ENCODE results near the gene ZDHHC18. TPM values are rescaled to one million over a fixed set of nuclear protein-coding genes. Genes with fewer than 3 reads are reported as not detected.

ZDHHC18 gene
- polyA plus RNA-seq, 1 donor = 21.2 TPM

DNA sequence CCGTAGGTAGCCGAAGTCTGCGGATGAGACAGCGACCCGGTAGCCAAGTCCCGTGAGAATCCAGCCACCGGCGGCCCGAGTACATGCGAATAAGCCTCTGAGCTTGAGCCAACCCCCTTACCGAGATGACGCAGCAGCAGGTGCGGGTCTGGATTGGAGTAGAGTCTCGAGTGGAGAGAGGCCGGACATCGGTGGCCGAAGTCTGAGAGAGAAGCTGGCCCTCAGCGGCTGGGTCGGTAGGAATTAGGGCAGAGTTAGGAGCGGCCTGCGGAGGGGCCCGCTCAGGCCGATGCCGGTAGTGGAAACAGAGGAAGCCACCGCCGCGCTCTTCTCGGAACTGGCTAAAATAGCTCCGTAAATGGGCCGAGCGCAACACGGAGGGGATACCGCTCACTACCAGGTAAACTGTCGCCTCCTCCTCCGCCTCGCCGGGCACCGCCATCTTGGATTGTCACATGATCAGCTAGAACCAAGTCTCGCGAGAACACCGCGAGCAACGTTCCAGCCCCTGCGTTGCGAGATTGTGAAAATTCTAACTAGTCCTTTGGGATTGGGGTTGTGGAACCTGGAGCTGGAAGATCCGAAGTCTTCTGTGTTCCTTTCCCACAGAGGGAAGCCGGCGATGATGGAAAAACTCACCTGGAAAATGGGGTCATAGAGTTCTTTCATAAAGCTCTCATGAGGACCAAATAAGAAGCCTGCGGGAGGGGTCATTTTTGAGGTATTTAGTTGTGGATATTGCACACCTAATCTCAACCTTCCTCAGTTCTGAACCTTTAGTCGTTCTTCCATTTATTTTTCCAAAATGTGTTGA is 73.7 kb downstream of the ZDHHC18 start, which contains the start of gene GPATCH3:
Gene GPATCH3 (minus strand): TSS at position 467 of the 814 bp plus-strand sequence. CDS start 25 bp downstream, at position 442.
- DNase-seq = peak; percentile 93

DNA sequence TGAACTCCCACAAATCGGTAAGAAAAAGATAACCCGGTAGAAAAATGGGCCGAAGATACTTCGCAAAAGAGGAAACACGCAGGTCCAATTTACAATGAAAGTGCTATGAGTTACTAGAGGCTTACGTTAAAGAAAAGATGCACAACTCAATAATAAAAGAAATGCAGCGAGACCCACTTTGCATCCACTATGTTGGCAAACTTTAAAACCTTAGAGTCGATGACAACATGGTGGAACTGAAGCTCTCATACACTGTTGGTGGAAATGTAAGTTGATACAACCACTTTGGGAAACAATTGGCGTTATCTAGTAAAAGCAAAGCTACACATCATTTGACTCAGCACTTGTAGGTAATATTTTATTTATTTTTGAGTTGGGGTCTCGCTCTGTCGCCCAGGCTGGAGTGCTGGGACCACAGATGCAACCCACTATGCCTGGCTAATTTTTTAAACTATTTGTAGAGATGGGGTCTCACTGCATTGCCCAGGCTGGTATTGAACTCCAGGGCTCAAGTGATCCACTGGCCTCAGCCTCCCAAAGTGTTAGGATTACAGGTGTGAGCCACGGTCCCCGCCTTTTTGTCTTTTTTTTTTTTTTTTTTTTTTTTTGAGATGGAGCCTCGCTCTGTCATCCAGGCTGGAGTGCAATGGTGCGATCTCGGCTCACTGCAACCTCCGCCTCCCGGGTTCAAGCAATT is 74.5 kb downstream of the ZDHHC18 start:
- DNase-seq = no peak

Other genes starting within 250 kb of the ZDHHC18 start
- 117 TPM for gene ARID1A, start 130.7 kb upstream of the ZDHHC18 start, polyA plus RNA-seq (ENCODE audit: insufficient read length)
- 19.2 TPM for gene PIGV, start 38.7 kb upstream of the ZDHHC18 start, polyA plus RNA-seq (ENCODE audit: insufficient read length)
- 0.55 TPM for gene SFN, start 36.5 kb downstream of the ZDHHC18 start, polyA plus RNA-seq (ENCODE audit: insufficient read length)
- 32.7 TPM for gene GPN2, start 63.6 kb downstream of the ZDHHC18 start, polyA plus RNA-seq (ENCODE audit: insufficient read length)
- gene GPATCH3, start 73.8 kb downstream of the ZDHHC18 start, polyA plus RNA-seq (ENCODE audit: insufficient read length) = 14.8 TPM
- 1.00 TPM for gene NR0B2, start 87.3 kb downstream of the ZDHHC18 start, polyA plus RNA-seq (ENCODE audit: insufficient read length)
- gene NUDC, start 95.1 kb downstream of the ZDHHC18 start, polyA plus RNA-seq (ENCODE audit: insufficient read length) = 84.9 TPM
- 7.5 TPM for gene KDF1, start 133.8 kb downstream of the ZDHHC18 start, polyA plus RNA-seq (ENCODE audit: insufficient read length)
- gene TRNP1, start 167.0 kb downstream of the ZDHHC18 start, polyA plus RNA-seq (ENCODE audit: insufficient read length) = 3.6 TPM
- 0.65 TPM for gene TENT5B, start 186.2 kb downstream of the ZDHHC18 start, polyA plus RNA-seq (ENCODE audit: insufficient read length)

Measured in left kidney (tissue), 2 donors.